Heart left ventricle (tissue), 16 donors: ENCODE data around the gene SORCS2. TPM values are rescaled to one million over a fixed set of nuclear protein-coding genes. Genes with fewer than 3 reads are reported as not detected.
A peak's percentile ranks its signal among the peaks of the same experiment; 100 is the strongest.

ENCODE experiments used
- ATAC-seq, 4 donors: fragments of 200-7000 bp; cut with Tn5 transposase; one replicate each; pipeline ENCODE4 v1.9.1; 2020 to 2022; ENCODE audit warnings: moderate library complexity in 4 of 4, mild to moderate bottlenecking in 3 of 4, moderate number of reproducible peaks in 1 of 4
- DNase-seq, 5 donors: peaks; one replicate each; pipeline ENCODE4 v3.0.0-alpha.2; 2020
- H3K27ac ChIP-seq, 12 donors: fragments of 200-600 bp; sonication (generic) in 4 of 12; one replicate each; pipeline versions ENCODE4 v1.5.0 to v1.8.0; 2016 to 2022; ENCODE audit warnings: mild to moderate bottlenecking in 2 of 12
- H3K27me3 ChIP-seq, 9 donors: fragments of 200-600 bp; sonication (generic) in 2 of 9; one replicate each; pipeline versions ENCODE4 v1.5.1 to v1.8.0; 2016 to 2022; ENCODE audit warnings: mild to moderate bottlenecking in 3 of 9
- H3K36me3 ChIP-seq, 9 donors: fragments of 200-600 bp; sonication (generic) in 2 of 9; one replicate each; pipeline versions ENCODE4 v1.5.0 to v1.8.0; 2018 to 2022; ENCODE audit warnings: mild to moderate bottlenecking in 2 of 9
- H3K4me1 ChIP-seq, 12 donors: fragments of 200-600 bp; sonication (generic) in 4 of 12; one replicate each; pipeline versions ENCODE4 v1.5.0 to v1.8.0; 2016 to 2022; ENCODE audit warnings: mild to moderate bottlenecking in 3 of 12
- H3K4me3 ChIP-seq, 12 donors: fragments of 200-600 bp; sonication (generic) in 4 of 12; one replicate each; pipeline versions ENCODE4 v1.5.0 to v1.8.0; 2017 to 2022; ENCODE audit warnings: mild to moderate bottlenecking in 9 of 12, moderate library complexity in 4 of 12
- H3K9me3 ChIP-seq, 12 donors: fragments of 200-600 bp; sonication (generic) in 4 of 12; one replicate each; pipeline versions ENCODE4 v1.5.0 to v1.8.0; 2016 to 2022; ENCODE audit warnings: mild to moderate bottlenecking in 1 of 12
- POLR2A ChIP-seq, 2 donors: fragments of 450-650 bp; IDR thresholded peaks; one replicate each; pipeline ENCODE4 v1.6.1; 2017; ENCODE audit warnings: antibody characterized with exemption in 2 of 2, mild to moderate bottlenecking in 2 of 2, moderate library complexity in 2 of 2
- WGBS, 4 donors: extraction: QIAGEN DNeasy Blood & Tissue Kit in 2 of 4; methylation state at CpG; one replicate each; pipeline versions ENCODE4 v1.1.5 to v1.1.7; 2013 to 2018; 5-methylcytosine and 5-hydroxymethylcytosine counted together
- intact Hi-C, 10 donors: fragments of 100-400 bp; cut with DNase I; formaldehyde crosslinking; loops; one replicate each; pipeline versions ENCODE4 v1.11.1 to v1.14.2; 2022
- polyA plus RNA-seq, 2 donors: library from polyadenylated mRNA; stranded (reverse); fragments of 200-250 nt; gene quantifications; one replicate each; pipeline ENCODE4 v1.2.3, GENCODE V29; 2013
- total RNA-seq, 9 donors: library from RNA; depleted of rRNA in 2 of 9; stranded (reverse); fragments of >200 nt in 2 of 9; fragmentation: NEBNext Ultra II Directional in 3 of 9; extraction: Animal tissue kit (Norgen Biotek cat#: 25700) in 3 of 9; gene quantifications; one replicate each; pipeline versions ENCODE4 v1.1.0 to v1.2.4, GENCODE V29; 2016 to 2023
- TF ChIP-seq, protein P1 (sequence below), 12 donors: fragments of 200-600 bp; sonication (generic) in 4 of 12; IDR thresholded peaks; one replicate each; pipeline versions ENCODE4 v1.5.0 to v1.8.0; 2018 to 2022; ENCODE audit warnings: antibody characterized with exemption in 12 of 12, mild to moderate bottlenecking in 5 of 12
- donor health status: ischemic (EF 13 %, LVEDD 7.1; RV severe dilation, severe dysfunction).
- donor health status: healthy with polysubstance abuse.
- donor health status: DM: no; HTN: yes; CAD: no.
- donor health status: DM: no; HTN: no; CAD: no.
- donor health status: ischemic (EF 25% LVEDD 6.9; RV normal size, moderate dysfunction).
- donor health status: ischemic (EF 25% LVEDD 5.7; RV mildly dilated, moderate dysfunction).
- donor health status: healthy.
- donor health status: DM: yes; HTN: yes; CAD: no.
- donor health status: ischemic (EF 35%, LVEDD 5.7; RV mildly dilated, moderate dysfunction).
- donor health status: nonischemic (EF 11% LVEDD 7.7; RV severe dilation, severe dysfunction).
- donor health status: DM: yes; HTN: yes; CAD: no.
- donor health status: PGD.
- donor health status: ischemic (EF 29% LVEDD 5.4; RV normal size, mild dysfunction).
- donor health status: nonischemic (EF 23%, LVEDD 6.1; RV moderate dilation, normal function).

The SORCS2 gene
- total and polyA plus RNA-seq, 11 donors = 0.28 to 5.5 (median 2.4) TPM

- H3K4me1 ChIP-seq = no peaks in the 10 kb centered on the region
- DNase-seq = peak in 1 of 5 donors; percentile 51
- no peak for TF ChIP-seq POLR2A (IDR thresholded peaks at IDR 0.05)
- TF ChIP-seq, protein P1, sequence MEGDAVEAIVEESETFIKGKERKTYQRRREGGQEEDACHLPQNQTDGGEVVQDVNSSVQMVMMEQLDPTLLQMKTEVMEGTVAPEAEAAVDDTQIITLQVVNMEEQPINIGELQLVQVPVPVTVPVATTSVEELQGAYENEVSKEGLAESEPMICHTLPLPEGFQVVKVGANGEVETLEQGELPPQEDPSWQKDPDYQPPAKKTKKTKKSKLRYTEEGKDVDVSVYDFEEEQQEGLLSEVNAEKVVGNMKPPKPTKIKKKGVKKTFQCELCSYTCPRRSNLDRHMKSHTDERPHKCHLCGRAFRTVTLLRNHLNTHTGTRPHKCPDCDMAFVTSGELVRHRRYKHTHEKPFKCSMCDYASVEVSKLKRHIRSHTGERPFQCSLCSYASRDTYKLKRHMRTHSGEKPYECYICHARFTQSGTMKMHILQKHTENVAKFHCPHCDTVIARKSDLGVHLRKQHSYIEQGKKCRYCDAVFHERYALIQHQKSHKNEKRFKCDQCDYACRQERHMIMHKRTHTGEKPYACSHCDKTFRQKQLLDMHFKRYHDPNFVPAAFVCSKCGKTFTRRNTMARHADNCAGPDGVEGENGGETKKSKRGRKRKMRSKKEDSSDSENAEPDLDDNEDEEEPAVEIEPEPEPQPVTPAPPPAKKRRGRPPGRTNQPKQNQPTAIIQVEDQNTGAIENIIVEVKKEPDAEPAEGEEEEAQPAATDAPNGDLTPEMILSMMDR (IDR thresholded peaks at IDR 0.05) = no peak
- WGBS, 4 donors = 54 to 65% (median 61%) methylated on average over 20 of the region's 20 CpGs
- H3K27ac ChIP-seq = no peak overlapping the region
- no peaks in the 10 kb centered on the region for H3K36me3 ChIP-seq
- H3K4me3 ChIP-seq = no peak overlapping the region
- H3K9me3 ChIP-seq = no peaks in the 10 kb centered on the region
- intact Hi-C loops = no loop called here
- ATAC-seq = peak in 1 of 4 donors; percentile 10
- no peaks in the 10 kb centered on the region for H3K27me3 ChIP-seq
Observed at GRCh38 chr4:7734651-7735260, 542.4 kb downstream of the SORCS2 start.

GRCh38 chr4:7735395-7735794, 543.1 kb downstream of the SORCS2 start:
- H3K4me3 ChIP-seq = no peak overlapping the region
- DNase-seq (no peak), ATAC-seq (no peak)
- intact Hi-C loops = no loop called here
- H3K9me3 ChIP-seq = no peaks in the 10 kb centered on the region
- no peaks in the 10 kb centered on the region for H3K4me1 ChIP-seq
- H3K27ac ChIP-seq = no peak overlapping the region
- H3K36me3 ChIP-seq = no peaks in the 10 kb centered on the region
- TF ChIP-seq, protein P1 (IDR thresholded peaks at IDR 0.05) = no peak
- TF ChIP-seq POLR2A (IDR thresholded peaks at IDR 0.05) = no peak
- H3K27me3 ChIP-seq = no peaks in the 10 kb centered on the region
- WGBS, 4 donors = 95 to 99% (median 97%) methylated on average over 5 of the region's 5 CpGs

DNA sequence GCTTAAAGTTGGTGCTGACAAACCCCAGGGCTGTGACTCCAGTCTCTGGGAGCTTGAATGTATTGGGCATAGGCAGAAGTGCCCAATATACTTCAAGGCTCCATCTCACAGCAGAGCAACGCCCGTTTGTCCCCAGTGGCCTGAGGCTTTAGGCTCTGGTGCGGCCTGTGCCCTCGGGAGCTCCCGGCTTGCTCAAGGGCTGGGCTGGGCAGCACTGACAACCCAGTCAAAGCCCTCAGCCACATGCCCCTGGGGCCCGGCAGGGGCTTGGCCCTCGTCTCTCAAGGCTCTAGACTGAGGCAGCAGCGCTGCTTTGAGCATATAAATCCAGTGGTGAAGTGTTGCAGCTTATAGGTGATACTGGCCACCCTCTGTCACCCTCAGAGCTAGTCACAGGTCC, 543.6 kb downstream of the SORCS2 start:
- no peaks in the 10 kb centered on the region for H3K4me1 ChIP-seq
- intact Hi-C loops = no loop called here
- TF ChIP-seq POLR2A (IDR thresholded peaks at IDR 0.05) = no peak
- TF ChIP-seq, protein P1 (IDR thresholded peaks at IDR 0.05) = no peak
- DNase-seq (peak in 1 of 5 donors; percentile 56), ATAC-seq (no peak)
- H3K9me3 ChIP-seq = no peaks in the 10 kb centered on the region
- no peak overlapping the region for H3K4me3 ChIP-seq
- no peaks in the 10 kb centered on the region for H3K36me3 ChIP-seq
- H3K27me3 ChIP-seq = no peaks in the 10 kb centered on the region
- 92% methylated on average over 5 to 8 of the region's 8 CpGs for WGBS, 4 donors
- no peak overlapping the region for H3K27ac ChIP-seq

DNA sequence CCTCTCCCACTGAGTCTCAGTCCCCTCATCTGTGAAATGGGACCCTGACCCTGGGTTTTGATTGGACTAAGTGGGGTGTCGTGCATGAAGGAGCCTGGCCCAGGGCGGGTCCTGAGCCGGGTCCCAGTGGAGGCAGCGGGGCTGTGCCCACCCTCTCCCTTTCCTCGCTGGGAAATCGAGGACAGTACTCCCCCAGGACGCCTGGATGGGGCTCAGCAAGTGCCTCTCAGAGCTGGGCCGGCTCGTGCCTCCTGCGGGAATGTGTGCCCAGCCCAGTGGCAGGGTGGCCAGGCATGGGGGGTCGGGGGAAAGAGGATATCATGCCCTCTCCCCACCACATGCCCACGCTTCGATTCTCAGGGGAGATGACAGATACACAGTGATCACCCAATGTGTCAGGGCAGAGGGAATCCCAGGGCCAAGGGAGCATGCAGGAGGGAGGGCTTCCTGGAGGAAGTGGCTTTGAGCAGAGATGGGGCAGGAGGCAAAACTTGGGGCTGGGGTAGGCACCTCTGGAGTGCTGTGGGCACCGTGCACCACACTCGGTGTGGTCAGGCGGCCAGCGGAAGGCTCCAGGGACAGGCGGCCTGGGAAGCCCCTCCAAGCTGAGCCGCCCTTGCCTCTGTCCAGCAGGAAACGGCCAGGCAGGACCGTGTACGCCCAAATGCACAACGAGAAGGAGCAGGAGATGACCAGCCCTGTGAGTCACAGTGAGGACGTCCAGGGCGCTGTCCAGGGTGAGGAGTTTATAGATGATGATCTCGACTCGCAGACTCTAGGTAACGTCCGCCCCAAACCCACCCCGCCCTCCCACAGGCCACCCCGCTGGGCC, 544.3 kb downstream of the SORCS2 start:
- no peak for ATAC-seq
- Histone ChIP-seq H3K36me3 (no peaks in the 10 kb centered on the region), H3K4me1 (no peaks in the 10 kb centered on the region), H3K27ac (no peak overlapping the region), H3K9me3 (no peaks in the 10 kb centered on the region), H3K4me3 (no peak overlapping the region), H3K27me3 (no peaks in the 10 kb centered on the region)
- no peak for TF ChIP-seq POLR2A (IDR thresholded peaks at IDR 0.05)
- TF ChIP-seq, protein P1 (IDR thresholded peaks at IDR 0.05) = no peak
- intact Hi-C loops = no loop called here
- WGBS, 4 donors = 78 to 81% (median 79%) methylated on average over 16 to 31 of the region's 31 CpGs
- peak in 1 of 5 donors; percentile 49 for DNase-seq
